Liver (tissue), 9 donors: ENCODE measurements around the gene NDUFS2. TPM values are rescaled to one million over a fixed set of nuclear protein-coding genes. Genes with fewer than 3 reads are reported as not detected.

ENCODE experiments used
- DNase-seq: peaks from one replicate; pipeline ENCODE4 v3.0.0-alpha.2; 2017; ENCODE audit warnings: low spot score
- H3K27ac ChIP-seq, 2 donors: one replicate each; pipeline ENCODE4 v1.7.0; 2013; ENCODE audit warnings: inconsistent platforms in 2 of 2, low read length in 2 of 2, control low read depth in 1 of 2, low read depth in 1 of 2, mild to moderate bottlenecking in 1 of 2
- H3K27me3 ChIP-seq, 4 donors: one replicate each; pipeline versions ENCODE4 v1.6.1 to v1.7.0; 2013; ENCODE audit warnings: low read length in 3 of 4, inconsistent platforms in 1 of 4, mild to moderate bottlenecking in 1 of 4, moderate library complexity in 1 of 4; ENCODE audit not compliant: control insufficient read depth in 4 of 4, insufficient read depth in 4 of 4
- H3K36me3 ChIP-seq, 4 donors: one replicate each; pipeline versions ENCODE4 v1.6.1 to v1.7.0; 2013; ENCODE audit warnings: low read length in 3 of 4, mild to moderate bottlenecking in 3 of 4, low read depth in 1 of 4, moderate library complexity in 1 of 4; ENCODE audit not compliant: control insufficient read depth in 4 of 4, insufficient read depth in 3 of 4
- H3K4me1 ChIP-seq, 4 donors: one replicate each; pipeline versions ENCODE4 v1.6.1 to v1.7.0; 2013; ENCODE audit warnings: low read length in 3 of 4, mild to moderate bottlenecking in 3 of 4, moderate library complexity in 1 of 4; ENCODE audit not compliant: control insufficient read depth in 4 of 4, insufficient read depth in 4 of 4
- H3K4me3 ChIP-seq, 3 donors: one replicate each; pipeline versions ENCODE4 v1.6.1 to v1.7.0; 2013; ENCODE audit warnings: low read length in 3 of 3, control low read depth in 1 of 3, low read depth in 1 of 3, mild to moderate bottlenecking in 1 of 3
- H3K9ac ChIP-seq, 2 donors: one replicate each; pipeline ENCODE4 v1.7.0; 2013; ENCODE audit warnings: low read length in 2 of 2, mild to moderate bottlenecking in 2 of 2, moderate library complexity in 2 of 2, control low read depth in 1 of 2, low read depth in 1 of 2
- H3K9me3 ChIP-seq, 4 donors: one replicate each; pipeline versions ENCODE4 v1.6.1 to v1.7.0; 2013; ENCODE audit warnings: low read length in 3 of 4; ENCODE audit not compliant: control insufficient read depth in 4 of 4
- EGR1 ChIP-seq, 2 donors: IDR thresholded peaks; 2 replicates each; pipeline ENCODE4 v1.6.1; 2016 to 2018; ENCODE audit warnings: antibody characterized with exemption in 2 of 2, low read depth in 2 of 2
- FOXA1 ChIP-seq: IDR thresholded peaks from 2 replicates; pipeline ENCODE4 v1.6.1; 2016; ENCODE audit warnings: antibody characterized with exemption
- FOXA2 ChIP-seq: IDR thresholded peaks from 2 replicates; pipeline ENCODE4 v1.6.1; 2016; ENCODE audit warnings: antibody characterized with exemption
- HNF4G ChIP-seq: IDR thresholded peaks from 2 replicates; pipeline ENCODE4 v1.6.1; 2016; ENCODE audit warnings: antibody characterized with exemption
- JUND ChIP-seq, 2 donors: IDR thresholded peaks; 2 replicates each; pipeline ENCODE4 v1.6.1; 2016; ENCODE audit warnings: antibody characterized with exemption in 2 of 2
- NR2F2 ChIP-seq: IDR thresholded peaks from 2 replicates; pipeline ENCODE4 v1.6.1; 2016; ENCODE audit warnings: antibody characterized with exemption
- RAD21 ChIP-seq, 2 donors: IDR thresholded peaks; 2 replicates each; pipeline ENCODE4 v1.6.1; 2016; ENCODE audit warnings: antibody characterized with exemption in 2 of 2, mild to moderate bottlenecking in 2 of 2
- RXRA ChIP-seq, 2 donors: IDR thresholded peaks; 2 replicates each; pipeline ENCODE4 v1.6.1; 2017 to 2018; ENCODE audit warnings: antibody characterized with exemption in 2 of 2, mild to moderate bottlenecking in 1 of 2
- SP1 ChIP-seq: IDR thresholded peaks from 2 replicates; pipeline ENCODE4 v1.6.1; 2018; ENCODE audit warnings: antibody characterized with exemption, mild to moderate bottlenecking
- WGBS: extraction: QIAGEN DNeasy Blood & Tissue Kit; methylation state at CpG from one replicate; pipeline ENCODE4 v1.1.7; 2013; 5-methylcytosine and 5-hydroxymethylcytosine counted together
- polyA plus RNA-seq, 2 donors: library from polyadenylated mRNA; stranded (reverse) in 1 of 2; unstranded in 1 of 2; fragments of 200-250 nt in 1 of 2; fragments of >200 nt in 1 of 2; fragmentation: Nextera tagmentation in 1 of 2; extraction: Ambion mirVana in 1 of 2; gene quantifications; one replicate each; pipeline versions ENCODE4 v1.2.1 to v1.2.3, GENCODE V29; 2013 to 2015
- total RNA-seq, 2 donors: library from RNA; depleted of rRNA; stranded (reverse); fragments of >200 nt; gene quantifications; one replicate each; pipeline ENCODE4 v1.2.3, GENCODE V29; 2014
- TF ChIP-seq, protein P1 (sequence below): IDR thresholded peaks from 2 replicates; pipeline ENCODE4 v1.6.1; 2016; ENCODE audit warnings: antibody characterized with exemption
- TF ChIP-seq, protein P2 (sequence below): IDR thresholded peaks from 2 replicates; pipeline ENCODE4 v1.6.1; 2016; ENCODE audit warnings: antibody characterized with exemption
- TF ChIP-seq, protein P3 (sequence below): fragments of 150-350 bp; IDR thresholded peaks from 2 replicates; pipeline ENCODE4 v1.5.1; 2017; ENCODE audit warnings: improper control_type of control experiment, low read depth, low read length; ENCODE audit not compliant: missing input control
- TF ChIP-seq, protein P4 (sequence below): IDR thresholded peaks from 2 replicates; pipeline ENCODE4 v1.6.1; 2016; ENCODE audit warnings: antibody characterized with exemption, mild to moderate bottlenecking
- donor health status: healthy.
- donor health status: healthy.
- donor health status: healthy.
- donor health status: healthy.
- donor health status: healthy.

The NDUFS2 gene
- total and polyA plus RNA-seq, 4 donors: 93.3 to 167 (median 120) TPM

DNA sequence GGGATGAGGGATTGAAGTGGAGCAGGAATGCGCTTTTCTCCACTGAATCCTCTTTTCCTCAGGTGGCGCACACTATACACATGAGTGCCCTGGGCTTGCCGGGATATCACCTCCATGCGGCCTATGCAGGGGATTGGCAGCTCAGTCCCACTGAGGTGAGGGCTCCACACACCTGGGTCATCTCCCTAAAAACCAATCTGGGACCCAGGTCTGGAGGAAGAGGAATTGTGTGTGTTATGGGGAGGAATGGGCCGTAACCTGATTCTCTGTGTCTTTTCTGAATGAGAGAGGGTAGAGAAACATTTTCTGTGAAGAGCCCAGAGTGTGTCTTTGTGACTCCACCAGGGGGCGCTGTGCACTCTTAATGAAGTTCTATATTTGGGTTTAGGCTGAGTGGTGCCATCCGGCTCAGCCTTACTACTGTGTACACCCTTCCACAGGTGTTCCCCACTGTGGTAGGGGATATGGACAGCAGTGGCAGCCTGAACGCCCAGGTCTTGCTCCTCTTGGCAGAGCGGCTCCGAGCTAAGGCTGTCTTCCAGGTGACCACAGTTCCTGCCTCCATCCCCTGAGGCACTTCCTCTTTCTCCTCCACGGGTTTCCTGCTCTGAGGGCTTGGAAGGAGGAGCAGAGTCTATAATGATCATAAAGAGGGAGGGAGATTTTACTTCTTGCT, 25.2 kb downstream of the NDUFS2 start:
- DNase-seq: peak; percentile 89
- peak overlapping the region; percentile 24 to 38 for H3K9ac ChIP-seq
- TF ChIP-seq, protein P1, sequence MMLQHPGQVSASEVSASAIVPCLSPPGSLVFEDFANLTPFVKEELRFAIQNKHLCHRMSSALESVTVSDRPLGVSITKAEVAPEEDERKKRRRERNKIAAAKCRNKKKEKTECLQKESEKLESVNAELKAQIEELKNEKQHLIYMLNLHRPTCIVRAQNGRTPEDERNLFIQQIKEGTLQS: no peak
- TF ChIP-seq SP1 (peak; percentile 28), RAD21 (IDR thresholded peaks at IDR 0.05) (peak; percentile 86 to 90)
- TF ChIP-seq, protein P2, sequence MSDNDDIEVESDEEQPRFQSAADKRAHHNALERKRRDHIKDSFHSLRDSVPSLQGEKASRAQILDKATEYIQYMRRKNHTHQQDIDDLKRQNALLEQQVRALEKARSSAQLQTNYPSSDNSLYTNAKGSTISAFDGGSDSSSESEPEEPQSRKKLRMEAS: no peak
- TF ChIP-seq, protein P3, sequence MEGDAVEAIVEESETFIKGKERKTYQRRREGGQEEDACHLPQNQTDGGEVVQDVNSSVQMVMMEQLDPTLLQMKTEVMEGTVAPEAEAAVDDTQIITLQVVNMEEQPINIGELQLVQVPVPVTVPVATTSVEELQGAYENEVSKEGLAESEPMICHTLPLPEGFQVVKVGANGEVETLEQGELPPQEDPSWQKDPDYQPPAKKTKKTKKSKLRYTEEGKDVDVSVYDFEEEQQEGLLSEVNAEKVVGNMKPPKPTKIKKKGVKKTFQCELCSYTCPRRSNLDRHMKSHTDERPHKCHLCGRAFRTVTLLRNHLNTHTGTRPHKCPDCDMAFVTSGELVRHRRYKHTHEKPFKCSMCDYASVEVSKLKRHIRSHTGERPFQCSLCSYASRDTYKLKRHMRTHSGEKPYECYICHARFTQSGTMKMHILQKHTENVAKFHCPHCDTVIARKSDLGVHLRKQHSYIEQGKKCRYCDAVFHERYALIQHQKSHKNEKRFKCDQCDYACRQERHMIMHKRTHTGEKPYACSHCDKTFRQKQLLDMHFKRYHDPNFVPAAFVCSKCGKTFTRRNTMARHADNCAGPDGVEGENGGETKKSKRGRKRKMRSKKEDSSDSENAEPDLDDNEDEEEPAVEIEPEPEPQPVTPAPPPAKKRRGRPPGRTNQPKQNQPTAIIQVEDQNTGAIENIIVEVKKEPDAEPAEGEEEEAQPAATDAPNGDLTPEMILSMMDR: peak; percentile 86
- 23% methylated on average over 11 of the region's 11 CpGs for WGBS
- H3K36me3 ChIP-seq: peaks cover 4 to 24% (median 16%) of the 10 kb centered on the region in 4 donors
- H3K27ac ChIP-seq: peak overlapping the region; percentile 86 to 87
- no peaks in the 10 kb centered on the region for H3K27me3 ChIP-seq
- peak overlapping the region in 2 of 3 donors; percentile 43 to 59 for H3K4me3 ChIP-seq
- H3K4me1 ChIP-seq: peaks cover 0 to 51% (median 25%) of the 10 kb centered on the region in 4 donors
- H3K9me3 ChIP-seq: no peaks in the 10 kb centered on the region

DNA sequence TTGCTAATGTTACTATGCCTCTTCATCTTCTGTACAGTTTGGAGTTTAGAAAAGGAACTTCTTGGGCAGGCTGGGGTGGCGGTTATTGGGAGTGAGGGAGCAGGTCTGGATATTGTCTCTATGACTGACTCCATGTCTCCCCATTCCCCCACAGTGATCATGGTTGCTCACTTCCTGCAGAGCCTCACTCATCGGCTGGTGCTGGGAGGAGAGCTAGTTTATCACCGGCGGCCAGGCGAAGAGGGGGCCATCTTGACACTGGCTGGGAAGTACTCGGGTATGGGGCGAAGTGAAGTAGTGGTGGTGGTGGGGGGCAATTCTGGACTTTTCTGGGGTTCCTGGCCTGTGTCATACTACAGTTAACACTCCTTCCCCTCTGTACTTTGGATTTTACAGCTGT, 25.9 kb downstream of the NDUFS2 start:
- 80% methylated on average over 7 of the region's 7 CpGs for WGBS
- Histone ChIP-seq H3K9me3 (no peaks in the 10 kb centered on the region), H3K4me3 (no peak overlapping the region), H3K27me3 (no peaks in the 10 kb centered on the region), H3K9ac (peak overlapping the region in 1 of 2 donors; percentile 5), H3K4me1 (peaks cover 0 to 51% (median 29%) of the 10 kb centered on the region in 4 donors), H3K27ac (peak overlapping the region; percentile 86 to 87), H3K36me3 (peaks cover 4 to 31% (median 21%) of the 10 kb centered on the region in 4 donors)
- TF ChIP-seq RAD21 (IDR thresholded peaks at IDR 0.05): no peak
- no peak for TF ChIP-seq FOXA1
- no peak for TF ChIP-seq RXRA (IDR thresholded peaks at IDR 0.05)
- no peak for TF ChIP-seq NR2F2
- no peak for TF ChIP-seq EGR1 (IDR thresholded peaks at IDR 0.05; ENCODE audit: low read depth in 2 of 2)
- TF ChIP-seq, protein P4, sequence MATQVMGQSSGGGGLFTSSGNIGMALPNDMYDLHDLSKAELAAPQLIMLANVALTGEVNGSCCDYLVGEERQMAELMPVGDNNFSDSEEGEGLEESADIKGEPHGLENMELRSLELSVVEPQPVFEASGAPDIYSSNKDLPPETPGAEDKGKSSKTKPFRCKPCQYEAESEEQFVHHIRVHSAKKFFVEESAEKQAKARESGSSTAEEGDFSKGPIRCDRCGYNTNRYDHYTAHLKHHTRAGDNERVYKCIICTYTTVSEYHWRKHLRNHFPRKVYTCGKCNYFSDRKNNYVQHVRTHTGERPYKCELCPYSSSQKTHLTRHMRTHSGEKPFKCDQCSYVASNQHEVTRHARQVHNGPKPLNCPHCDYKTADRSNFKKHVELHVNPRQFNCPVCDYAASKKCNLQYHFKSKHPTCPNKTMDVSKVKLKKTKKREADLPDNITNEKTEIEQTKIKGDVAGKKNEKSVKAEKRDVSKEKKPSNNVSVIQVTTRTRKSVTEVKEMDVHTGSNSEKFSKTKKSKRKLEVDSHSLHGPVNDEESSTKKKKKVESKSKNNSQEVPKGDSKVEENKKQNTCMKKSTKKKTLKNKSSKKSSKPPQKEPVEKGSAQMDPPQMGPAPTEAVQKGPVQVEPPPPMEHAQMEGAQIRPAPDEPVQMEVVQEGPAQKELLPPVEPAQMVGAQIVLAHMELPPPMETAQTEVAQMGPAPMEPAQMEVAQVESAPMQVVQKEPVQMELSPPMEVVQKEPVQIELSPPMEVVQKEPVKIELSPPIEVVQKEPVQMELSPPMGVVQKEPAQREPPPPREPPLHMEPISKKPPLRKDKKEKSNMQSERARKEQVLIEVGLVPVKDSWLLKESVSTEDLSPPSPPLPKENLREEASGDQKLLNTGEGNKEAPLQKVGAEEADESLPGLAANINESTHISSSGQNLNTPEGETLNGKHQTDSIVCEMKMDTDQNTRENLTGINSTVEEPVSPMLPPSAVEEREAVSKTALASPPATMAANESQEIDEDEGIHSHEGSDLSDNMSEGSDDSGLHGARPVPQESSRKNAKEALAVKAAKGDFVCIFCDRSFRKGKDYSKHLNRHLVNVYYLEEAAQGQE: no peak
- no peak for TF ChIP-seq JUND (IDR thresholded peaks at IDR 0.05)
- TF ChIP-seq HNF4G: no peak
- TF ChIP-seq, protein P3: no peak
- no peak for TF ChIP-seq FOXA2
- no peak for TF ChIP-seq SP1
- DNase-seq: no peak
